ENCODE results near the gene SCRN2.

SCRN2 gene

GRCh38 chr17:47846716-47847340 is 5.8 kb upstream of the SCRN2 start:
- DNase-seq (ENCODE audit: low read depth in 4 of 4, low spot score in 1 of 4), result no peak

- no peak for DNase-seq (ENCODE audit: low read depth in 4 of 4, low spot score in 1 of 4)
Observed at GRCh38 chr17:47845716-47846075, 4.6 kb upstream of the SCRN2 start.

- DNase-seq (ENCODE audit: low read depth in 4 of 4, low spot score in 1 of 4), result no peak
Observed at GRCh38 chr17:47844814-47845715, 4.0 kb upstream of the SCRN2 start.

GRCh38 chr17:47844227-47844626 is 3.2 kb upstream of the SCRN2 start:
- DNase-seq (ENCODE audit: low read depth in 4 of 4, low spot score in 1 of 4), result no peak

GRCh38 chr17:47843391-47843730 is 2.3 kb upstream of the SCRN2 start:
- DNase-seq (ENCODE audit: low read depth in 4 of 4, low spot score in 1 of 4), result no peak

- no peak for DNase-seq (ENCODE audit: low read depth in 4 of 4, low spot score in 1 of 4)
Observed at GRCh38 chr17:47841488-47842291, 617 bp upstream of the SCRN2 start.

- no peak for DNase-seq (ENCODE audit: low read depth in 4 of 4, low spot score in 1 of 4)
Observed at GRCh38 chr17:47840001-47840741, 902 bp downstream of the SCRN2 start.

- DNase-seq (ENCODE audit: low read depth in 4 of 4, low spot score in 1 of 4), result no peak
Observed at GRCh38 chr17:47839071-47839470, 2.0 kb downstream of the SCRN2 start.

- DNase-seq (ENCODE audit: low read depth in 4 of 4, low spot score in 1 of 4), result no peak
Observed at GRCh38 chr17:47838636-47839035, 2.4 kb downstream of the SCRN2 start.

- DNase-seq (ENCODE audit: low read depth in 4 of 4, low spot score in 1 of 4), result no peak
Observed at GRCh38 chr17:47837401-47838039, 3.6 kb downstream of the SCRN2 start.

GRCh38 chr17:47836601-47837000 is 4.5 kb downstream of the SCRN2 start:
- no peak for DNase-seq (ENCODE audit: low read depth in 4 of 4, low spot score in 1 of 4)

GRCh38 chr17:47834756-47835155 is 6.3 kb downstream of the SCRN2 start:
- no peak for DNase-seq (ENCODE audit: low read depth in 4 of 4, low spot score in 1 of 4)

GRCh38 chr17:47831934-47832327 is 9.1 kb downstream of the SCRN2 start:
- DNase-seq (ENCODE audit: low read depth in 4 of 4, low spot score in 1 of 4), result no peak

GRCh38 chr17:47831003-47831933 is 9.8 kb downstream of the SCRN2 start, which contains the start of the genes LRRC46 and MRPL10:
LRRC46 (plus strand) TSS chr17:47831670; CDS start chr17:47831990, 320 bp downstream.
MRPL10 (minus strand) TSS chr17:47831541; CDS start chr17:47831511, 30 bp downstream.
- peak; percentile 87 to 90 (median 90) for DNase-seq (ENCODE audit: low read depth in 4 of 4, low spot score in 1 of 4)

- no peak for DNase-seq (ENCODE audit: low read depth in 4 of 4, low spot score in 1 of 4)
Observed at GRCh38 chr17:47830396-47831002, 10.6 kb downstream of the SCRN2 start.

GRCh38 chr17:47829870-47830269 is 11.2 kb downstream of the SCRN2 start:
- DNase-seq (ENCODE audit: low read depth in 4 of 4, low spot score in 1 of 4), result no peak

- DNase-seq (ENCODE audit: low read depth in 4 of 4, low spot score in 1 of 4), result no peak
Observed at GRCh38 chr17:47823519-47823918, 17.6 kb downstream of the SCRN2 start.

GRCh38 chr17:47822785-47823184 is 18.3 kb downstream of the SCRN2 start:
- no peak for DNase-seq (ENCODE audit: low read depth in 4 of 4, low spot score in 1 of 4)
